ENCODE measurements around the gene SHISA8.

SHISA8 gene

DNA sequence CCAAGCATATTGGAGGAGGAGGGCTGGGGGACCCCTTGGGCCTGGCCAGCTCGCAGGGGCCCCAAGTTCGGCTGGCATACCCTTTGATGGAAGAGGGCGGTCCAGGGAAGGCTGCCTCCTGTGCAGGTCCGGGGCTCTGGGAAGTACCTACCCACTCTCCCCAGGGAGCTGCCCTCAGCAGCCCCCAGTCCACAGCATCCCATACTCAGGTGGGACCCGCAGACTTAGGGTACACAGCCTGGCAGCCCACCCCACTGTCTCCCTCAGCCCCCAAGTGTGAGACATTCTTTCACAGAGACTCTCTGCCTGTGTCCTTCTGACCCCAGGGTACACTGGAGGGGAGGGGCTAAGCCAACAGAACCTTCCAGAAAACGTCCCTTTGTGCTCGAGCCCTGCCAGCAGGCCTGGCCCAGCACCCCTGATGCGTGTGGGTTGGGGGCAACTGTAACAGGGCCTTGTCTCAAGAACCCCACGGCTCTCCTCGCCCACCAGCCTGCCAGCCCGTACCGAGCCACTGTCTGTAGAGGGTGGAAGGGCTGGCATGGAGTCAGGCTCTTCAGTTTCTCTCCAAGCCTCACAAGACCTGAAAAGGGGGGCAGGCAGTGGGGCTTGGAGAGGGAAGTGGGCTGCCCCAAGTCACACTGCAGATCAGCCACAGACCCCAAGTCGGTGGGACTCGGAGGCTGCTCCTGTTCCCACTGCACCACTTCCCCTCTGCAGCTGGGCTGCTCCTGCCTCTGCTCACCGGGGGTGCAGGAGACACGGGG lies 18.7 kb upstream of the SHISA8 start:
- DNase-seq, result no peak

DNA sequence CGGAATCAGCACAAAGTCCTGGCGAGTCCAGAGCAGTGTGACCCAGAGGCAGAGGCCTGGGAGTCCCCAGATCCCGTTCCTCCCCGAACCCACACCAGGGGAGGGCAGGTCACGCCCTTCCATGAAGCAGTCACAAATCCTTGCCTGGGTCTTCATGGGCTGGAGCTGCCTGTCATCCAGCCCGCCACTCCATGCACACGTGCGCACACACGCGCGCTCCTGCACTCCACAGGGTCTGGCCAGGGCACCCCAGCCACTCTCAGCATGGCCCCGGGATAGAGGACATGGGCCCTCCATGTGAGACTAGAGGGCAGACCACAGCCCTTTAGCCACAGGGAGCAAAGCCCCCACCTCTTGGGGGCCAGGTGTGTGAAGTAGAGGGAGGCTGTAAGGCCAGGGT lies 17.5 kb upstream of the SHISA8 start:
- no peak for DNase-seq

DNA sequence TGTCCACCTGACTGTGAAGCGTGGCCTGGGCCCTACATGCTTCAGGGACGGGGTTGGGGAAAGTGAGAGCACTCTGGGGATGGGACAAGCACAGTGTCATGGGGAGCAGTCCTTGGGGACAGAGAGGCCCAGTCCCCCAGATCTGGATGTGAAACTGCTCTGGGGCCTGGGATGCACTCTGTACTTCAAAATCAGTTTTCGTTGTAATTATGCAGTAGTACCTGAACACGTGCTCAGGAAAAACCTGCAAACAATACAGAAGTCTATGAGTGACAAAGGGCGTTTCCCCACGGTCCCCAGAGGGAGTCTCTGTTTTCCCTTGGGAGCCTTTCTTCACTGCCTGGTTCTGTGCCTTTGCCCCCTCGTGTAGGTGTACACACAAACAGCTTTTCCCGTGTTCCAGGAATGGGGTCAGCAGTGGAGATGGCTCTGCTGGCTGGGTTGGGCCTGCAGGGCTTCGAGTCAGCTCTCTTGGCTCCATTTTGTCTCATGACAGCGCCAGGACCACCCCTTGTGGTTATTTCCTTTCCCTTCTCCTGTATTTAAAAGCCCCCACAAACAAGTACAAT lies 16.9 kb upstream of the SHISA8 start:
- no peak for DNase-seq

DNA sequence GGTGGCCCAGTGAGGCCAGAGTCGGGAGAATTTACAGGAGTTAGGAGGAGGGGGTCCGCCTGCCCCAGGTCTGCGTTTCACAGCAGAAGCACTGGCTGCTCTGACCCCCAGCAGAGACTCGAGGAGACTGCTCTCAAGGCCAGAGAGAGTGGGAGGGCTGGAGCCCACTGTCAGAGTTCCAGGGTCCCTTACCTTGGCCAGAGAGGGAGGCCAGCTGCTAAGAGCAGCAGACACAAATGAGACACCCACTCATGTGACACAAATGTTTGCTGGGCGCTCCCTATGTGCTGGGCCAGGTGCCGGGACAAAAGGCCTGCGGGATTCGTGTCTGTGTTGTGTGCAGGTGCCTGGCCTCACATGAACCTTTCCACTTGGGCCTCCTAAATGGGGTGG lies 14.5 kb upstream of the SHISA8 start:
- no peak for DNase-seq

DNA sequence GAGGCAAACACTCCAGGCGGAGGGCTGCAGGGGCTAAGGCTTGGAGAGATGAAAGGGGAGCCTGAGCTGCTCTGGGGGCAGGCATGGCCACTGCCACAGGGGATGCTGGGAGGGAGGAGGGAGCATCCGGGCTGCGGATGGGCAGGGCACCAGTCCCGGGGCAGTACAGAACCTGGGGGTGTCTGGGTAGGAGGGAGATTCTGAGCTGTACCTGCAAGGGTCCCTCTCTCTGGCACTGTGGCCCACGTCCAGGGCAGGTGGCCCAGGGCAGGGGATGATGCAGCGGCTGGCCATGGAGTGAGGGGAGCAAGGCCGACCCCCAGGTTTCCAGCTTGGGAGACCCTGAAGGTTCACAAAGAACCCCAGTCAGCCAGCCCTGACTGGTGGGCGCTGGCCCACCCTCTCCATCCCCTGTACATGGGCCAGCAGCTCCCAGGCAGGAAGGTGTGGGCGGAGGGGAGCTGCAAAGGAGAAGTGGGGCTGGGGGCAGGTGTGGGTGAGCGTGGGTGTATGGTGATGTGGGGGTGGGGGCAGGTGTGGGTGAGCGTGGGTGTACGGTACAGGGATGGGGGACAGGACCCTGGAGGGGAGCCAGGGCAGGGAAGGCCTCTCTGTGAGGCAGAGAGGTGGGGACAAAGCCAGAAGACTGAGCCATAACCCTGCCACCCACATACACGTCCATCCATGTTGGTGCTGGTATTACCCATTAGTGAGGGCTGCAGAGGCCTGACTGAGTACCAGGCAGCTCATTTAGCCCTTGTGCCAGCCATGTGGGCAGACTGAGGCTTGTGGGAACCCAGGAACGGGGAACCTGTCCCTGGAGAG lies 13.9 kb upstream of the SHISA8 start:
- no peak for DNase-seq

DNA sequence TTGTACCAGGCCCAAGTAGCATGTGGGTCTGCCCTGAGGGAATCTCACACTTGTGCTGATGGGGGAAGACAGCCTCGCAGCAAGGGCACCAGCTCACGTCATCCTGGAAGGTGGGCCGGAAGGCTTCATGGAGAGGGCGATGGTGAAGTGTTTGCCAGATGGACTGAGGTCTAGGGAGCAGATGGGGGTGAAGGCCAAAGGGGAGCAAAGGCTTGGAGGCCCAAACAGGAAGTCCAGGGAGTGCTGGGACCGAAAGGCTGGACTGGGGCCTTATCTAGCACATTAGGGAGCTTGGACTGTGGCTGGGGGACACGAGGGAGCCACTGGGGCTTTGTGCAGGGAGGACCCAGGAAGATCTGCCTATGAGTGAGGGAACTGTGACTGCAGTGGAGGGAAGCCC lies 12.9 kb upstream of the SHISA8 start:
- no peak for DNase-seq

DNA sequence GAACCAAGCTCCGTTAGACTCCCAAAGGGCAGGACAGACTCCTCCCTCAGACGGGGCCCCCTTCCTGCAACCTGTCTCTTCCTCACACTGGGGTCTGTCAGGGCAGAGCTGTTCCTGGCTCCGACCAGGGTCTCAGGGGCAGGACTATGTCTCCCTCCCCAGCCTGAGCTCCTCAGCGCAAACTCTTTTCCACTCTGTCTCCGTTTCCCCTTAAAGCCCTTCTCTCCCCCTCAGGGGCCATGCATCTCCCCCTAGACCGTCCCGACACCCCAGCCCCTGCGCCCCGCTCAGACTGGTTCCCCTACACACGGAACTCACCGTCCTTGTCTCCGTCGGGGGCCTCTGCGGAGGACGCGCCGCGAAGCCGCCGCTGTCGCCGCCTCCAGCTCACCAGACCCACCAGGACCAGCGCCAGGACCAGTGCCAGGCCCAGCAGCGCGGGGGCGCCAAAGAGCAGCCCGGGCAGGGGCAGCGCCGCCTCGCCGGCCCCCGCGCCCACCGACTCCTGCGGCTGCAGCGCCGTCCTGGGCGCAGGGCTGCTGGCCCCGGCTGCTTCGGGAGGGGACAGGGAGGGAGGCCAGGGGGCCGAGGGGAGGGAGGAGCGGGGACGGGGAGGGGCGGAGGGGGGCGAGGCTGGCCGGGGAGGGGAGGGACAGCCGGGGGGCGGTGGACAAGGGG lies 11.0 kb upstream of the SHISA8 start:
- DNase-seq, result no peak

DNA sequence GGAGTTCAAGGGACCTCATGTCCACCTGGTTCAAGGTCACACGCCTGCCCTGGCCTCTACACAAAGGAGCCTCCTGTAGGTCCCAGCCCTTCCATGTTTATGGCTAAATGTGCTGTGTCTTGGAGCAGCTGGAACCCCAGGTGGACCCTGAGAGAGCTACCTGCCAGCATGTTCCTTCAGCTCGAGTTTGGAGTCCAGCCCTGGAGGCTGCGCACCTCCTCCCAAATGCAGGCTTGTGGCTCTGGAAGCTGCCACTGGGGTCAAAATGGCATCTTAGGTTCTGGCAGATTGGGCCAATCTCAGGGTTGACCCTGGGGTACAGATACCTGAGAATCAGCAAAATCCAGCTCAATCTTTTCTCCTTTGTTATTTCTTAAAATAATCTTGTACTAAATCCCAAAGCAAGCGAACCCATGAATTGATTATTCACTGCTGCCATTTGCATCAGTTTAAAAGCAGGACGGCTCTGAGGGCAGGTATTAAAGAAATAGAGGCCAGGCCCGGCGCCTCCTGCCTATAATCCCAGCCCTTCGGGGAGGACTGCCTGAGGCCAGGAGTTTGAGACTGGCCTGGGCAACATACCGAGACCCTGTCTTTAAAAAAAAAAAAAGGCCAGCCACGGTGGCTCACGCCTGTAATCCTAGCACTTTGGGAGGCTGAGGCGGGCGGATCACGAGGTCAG lies 8.9 kb upstream of the SHISA8 start:
- DNase-seq, result no peak

DNA sequence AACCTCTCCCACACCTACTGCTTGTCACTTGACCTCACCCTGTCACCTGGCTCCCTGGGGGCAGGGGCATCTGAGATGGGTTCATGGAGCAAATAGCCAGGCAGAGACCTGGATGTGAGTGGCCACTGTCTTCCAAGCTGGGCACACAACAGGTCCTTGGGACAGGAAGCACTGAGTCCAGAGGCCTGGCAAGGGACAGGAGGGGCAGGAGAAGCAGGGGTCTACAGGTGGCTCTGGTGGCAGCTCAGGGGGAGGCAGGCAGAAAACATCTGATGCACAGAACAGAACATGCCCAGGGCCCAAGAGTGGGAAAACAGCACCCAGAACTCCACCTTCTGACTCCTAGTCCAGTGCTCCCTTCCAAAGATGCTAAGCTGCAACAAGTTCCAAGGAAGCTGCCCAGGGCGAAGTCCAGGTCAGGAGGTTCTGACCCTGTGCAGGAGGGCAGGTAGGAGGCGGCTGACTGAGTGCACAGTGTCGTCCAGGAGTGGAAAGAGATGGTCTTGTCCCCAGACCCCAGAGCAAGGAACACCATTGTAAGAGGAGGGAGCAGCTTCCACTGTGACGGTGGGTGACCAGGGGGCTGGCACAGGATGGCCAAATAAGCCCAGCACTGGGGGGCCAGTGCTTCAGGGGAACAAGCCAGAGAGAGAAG lies 8.2 kb upstream of the SHISA8 start:
- no peak for DNase-seq

DNA sequence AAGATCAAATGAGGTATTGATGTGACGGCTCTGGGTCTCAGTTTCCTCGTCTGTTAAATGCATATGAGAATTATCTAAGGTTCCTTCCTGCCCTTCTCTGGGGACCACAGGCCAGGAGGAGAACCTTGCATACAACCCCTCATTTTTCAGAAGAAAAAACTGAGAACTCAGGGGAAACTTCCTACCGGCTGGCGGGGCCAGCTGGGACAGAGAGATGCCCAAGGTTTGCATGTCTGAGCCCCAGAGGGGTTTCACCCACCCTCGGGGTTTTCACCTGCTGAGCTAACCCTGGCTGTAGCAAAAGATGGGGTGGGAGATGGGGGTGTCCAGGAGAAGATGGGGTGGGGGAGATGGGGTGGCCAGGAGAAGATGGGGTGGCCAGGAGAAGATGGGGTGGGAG lies 7.5 kb upstream of the SHISA8 start:
- DNase-seq, result no peak

DNA sequence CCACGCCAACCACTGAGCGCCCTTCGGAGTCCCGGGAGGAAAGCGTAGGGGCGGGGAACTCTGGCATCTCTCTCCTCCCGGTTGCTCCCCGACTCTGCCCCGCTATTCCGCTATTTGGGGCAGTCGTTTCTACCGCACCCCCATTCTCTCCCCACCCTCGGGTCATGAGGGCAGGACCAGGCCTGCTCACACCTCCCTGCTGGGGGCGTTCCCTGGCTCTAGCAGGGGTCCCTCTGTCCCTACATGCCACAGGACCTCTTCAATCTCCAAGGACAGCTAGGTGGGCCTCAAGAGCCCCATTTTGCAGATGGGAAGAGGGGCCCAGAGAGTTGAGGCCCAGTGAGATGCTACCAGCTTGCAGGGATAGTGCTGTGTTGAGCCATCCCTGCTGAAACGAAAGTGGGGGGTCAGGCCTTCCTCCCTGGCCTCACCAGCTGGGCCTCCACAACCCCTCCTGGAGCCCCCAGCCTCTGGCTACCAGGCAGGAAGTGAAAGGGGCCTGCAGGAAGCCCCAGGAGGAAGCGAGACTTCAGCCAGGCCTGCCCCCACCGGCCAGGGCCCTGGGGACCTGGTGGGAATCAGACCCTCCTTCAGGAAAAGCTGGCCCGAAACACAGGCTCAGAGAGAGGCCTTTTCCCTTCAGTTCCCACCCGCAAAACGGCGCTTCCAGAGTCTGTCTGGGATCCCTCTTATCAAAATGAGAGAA lies 5.5 kb upstream of the SHISA8 start:
- no peak for DNase-seq

DNA sequence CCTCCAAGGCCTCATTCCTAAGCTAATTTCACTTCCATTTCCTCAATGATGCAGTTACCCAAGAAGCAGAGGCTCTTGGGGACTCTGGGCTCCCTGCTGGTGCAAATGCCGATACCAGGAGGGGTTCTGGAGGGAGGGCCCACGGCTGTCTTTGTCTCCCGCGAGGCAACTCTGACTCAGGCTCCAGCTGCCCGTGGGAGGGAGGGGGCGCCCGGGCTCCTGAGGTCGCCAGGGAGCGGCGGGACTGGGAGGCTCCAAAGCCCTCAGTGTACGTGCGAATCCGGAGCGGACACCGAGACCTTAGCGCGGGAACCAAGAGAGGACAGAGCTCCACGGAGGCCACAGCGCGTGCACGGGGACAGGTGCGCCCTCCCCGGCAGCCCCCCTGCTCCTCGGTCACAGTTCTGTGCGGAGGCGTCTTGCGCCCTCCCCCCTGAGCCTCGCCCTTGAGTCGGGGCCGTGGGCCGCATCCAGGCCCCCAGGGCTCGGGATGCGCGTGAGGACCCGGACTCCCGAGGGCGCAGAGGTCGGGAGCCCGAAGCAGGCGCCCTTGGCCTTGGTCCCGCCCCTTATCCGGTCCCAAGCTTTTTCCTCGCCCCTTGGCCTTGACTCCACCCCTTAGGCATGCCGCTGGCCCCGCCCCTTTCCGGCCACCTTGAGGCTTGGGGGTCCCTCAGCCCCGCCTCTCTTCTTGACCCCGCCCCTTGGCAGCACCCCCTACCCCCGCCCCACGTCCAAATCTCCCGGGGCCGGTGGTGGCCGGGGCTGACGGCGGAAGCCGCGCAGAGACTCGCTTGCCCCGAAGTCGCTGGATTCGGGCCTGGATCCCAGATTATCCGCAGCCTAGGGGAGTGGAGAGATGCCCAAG lies 4.7 kb upstream of the SHISA8 start:
- no peak for DNase-seq

DNA sequence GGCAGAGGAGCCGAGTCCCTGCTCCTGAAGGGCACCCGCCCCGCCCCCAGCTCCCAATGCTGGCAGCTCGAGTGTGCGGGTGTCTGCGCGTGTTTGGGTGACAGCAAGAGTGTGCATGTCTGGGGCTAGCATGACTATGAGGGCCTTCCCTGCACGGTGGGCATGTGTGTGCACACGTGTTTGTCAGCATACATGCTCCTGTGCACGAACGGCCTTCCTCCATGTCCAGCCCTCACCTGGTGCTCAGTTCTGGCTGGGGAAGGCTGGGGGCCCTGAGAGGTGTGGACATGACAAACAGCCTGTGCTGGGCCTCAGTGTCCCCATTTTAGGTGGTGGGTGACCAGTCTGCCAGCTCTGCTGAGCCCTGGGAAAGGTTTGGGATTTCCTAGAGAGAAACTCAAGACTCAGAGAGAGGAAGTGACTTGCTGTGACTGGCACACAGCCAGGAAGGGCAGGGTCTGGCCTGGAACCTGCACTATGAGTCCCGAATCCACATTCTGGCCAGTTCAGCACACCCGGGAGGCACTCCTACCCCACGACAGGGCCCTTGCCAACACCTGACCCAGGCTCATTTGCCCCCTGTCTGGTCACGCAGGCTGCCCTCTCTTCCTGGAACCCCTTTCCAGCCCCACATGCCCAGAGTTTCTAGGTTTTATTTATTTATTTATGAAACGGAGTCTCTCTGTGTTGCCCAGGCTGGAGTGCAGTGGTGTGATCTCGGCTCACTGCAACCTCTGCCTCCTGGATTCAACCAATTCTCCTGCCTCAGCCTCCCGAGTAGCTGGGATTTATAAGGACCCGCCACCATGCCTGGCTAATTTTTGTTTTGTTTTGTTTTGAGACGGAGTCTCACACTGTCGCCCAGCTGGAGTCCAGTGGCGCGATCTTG lies 3.3 kb upstream of the SHISA8 start:
- DNase-seq, result no peak

DNA sequence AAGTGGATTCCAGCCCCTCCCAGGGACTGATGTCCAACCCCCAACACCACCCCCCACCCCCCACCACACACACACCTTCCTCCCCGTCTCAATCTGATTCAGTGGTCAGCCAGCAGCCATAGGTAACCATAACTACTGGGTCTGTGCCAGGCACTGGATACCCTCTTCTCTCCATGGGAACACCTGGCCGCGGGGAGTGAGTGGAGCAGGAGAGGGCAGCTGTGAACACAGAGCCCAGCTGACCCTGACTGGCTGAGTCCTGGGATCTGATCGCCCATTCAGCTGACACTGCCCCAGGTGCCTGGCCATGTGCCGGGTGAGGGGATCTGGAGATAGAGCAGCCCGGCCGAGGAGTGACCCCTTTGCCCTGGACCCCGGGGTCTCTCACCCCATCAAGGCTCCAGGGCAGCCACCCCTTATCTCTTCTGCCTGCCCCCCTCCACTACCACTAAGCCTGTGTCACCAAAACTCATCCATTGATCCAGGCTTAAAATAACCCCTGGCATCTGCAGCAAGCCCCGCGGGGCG lies 2.6 kb upstream of the SHISA8 start:
- DNase-seq, result no peak

DNA sequence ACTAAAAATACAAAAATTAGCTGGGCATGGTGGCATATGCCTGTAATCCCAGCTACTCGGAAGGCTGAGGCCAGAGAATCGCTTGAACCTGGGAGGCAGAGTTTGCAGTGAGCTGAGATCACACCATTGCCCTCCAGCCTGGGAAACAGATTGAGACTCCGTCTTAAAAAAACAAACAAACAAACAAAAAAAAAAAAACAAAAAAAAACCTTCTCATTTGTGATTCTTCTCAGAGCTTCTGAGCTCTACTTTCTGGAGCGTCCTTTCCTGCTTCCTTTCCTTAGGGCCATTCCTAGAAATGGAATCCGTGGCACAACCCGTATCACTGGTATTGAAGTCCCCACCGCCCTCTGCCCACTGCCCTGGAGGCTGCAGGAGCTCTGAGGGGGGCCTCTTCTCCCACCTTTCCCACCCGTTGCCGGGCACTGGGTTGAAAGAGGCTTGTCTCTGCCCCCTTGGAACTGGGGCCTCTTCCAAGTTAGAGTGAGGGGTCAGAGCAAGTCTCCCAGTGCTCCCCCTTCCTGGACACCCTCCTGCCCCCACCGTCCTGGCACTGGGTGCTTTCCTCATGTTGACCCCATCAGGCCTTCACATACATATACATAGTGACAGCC lies 2.0 kb upstream of the SHISA8 start:
- DNase-seq, result no peak

DNA sequence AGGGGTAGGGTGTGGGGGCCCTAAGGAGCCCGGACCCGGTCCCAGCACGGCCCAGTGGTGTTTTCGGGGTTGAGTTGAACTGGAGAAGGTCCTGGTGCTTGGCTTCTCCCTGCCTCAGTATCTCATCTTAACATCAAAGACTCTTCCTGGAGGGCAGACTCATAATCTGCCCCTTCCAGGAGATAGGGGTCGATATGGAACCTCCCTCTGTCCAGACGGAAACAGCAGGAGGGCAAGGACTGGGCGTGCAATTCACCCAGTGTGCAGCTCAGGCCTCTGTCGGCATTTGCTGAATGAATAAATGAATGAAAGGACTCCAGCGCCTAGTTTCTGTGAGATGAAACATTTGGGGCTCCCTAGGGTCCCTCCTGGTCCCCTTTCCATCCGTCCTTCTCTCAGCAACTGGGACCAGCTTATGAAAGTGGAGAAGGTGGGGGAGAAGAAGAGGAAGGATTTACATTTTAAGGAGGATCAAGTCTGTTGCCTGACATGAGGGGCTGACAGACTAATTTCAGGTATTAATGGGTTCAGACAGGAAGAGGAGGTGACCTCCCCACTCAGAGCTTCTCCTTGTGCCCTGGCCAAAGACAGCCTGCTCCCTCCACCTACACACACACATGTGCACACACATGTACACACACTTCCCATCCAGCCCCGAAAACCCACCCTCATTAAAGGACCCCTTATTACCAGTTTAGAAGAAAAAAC lies 1.1 kb upstream of the SHISA8 start:
- DNase-seq, result no peak

DNA sequence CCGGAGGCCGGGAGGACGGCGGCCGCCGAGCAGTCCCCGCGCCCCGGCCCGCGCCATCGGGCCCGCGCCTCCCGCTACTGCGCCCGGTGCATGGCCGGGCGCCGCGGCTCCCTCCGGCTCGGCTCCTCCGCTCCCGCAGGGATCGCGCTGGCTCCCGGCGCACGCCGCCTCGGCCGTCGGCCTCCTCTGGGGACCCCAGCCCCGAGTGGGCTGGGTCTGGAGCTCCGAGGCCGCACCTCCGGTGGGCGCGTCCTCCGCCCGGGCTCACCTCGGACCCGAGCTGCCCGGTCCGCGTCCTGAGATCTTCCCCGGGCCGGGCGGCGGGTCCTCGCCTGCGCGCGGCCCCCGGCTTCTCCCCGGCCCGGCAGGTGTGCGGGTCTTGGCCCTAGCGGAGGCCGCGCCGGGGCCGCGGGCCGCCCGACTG lies 251 bp downstream of the SHISA8 start:
- DNase-seq, result no peak

DNA sequence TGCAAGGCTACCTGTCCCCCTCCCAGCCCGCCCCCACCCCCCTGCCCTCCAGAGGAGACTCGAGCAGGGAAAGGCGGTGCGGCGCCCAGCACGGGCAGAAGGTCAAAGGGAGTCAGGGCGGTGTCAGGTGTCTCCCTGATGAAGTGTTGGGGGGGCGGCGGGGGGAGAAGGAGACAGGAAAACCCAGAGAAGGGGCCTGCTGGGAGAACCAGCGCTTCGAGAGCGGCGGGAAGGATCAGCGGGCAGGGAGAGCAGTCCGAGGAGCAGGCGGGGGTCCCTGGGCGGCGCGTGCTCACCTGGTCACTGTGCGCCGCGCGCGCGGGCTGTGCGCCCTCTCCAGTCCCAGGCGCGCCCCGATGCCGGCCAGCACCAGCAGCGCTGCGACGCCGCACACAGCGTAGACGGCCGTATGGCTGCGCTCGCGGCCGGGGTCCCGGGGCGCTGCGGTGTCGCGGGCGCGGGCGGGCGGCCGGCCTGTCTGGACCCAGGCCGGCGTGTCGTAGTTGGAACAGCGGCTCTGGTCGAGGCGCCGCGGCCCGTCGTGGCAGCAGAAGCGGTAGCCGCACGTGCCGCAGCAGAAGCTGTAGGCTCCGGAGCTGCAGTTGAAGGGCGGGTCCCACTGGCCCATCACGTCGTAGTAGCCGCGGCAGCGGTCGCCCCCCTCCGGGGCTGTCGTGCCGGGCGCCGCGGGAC lies 886 bp downstream of the SHISA8 start:
- no peak for DNase-seq

All from NCI-H2107 (cell line).